Stimulated activated CD4-positive, alpha-beta T cell treated with anti-CD3 and anti-CD28 coated beads, Interleukin-15, amount 100 ng/mL, for 48 hours (primary cell): ENCODE results near the gene NFX1.
"Not testable (repeated sequence)": the region's sequence is repeated elsewhere in the genome, so short reads cannot be mapped to it uniquely, and the experiment has no call there.

Experiments
- DNase-seq, 2 donors: peaks; one replicate each; pipeline ENCODE4 v3.0.0-alpha.2; 2020; ENCODE audit warnings: low read depth in 2 of 2

The NFX1 gene

GRCh38 chr9:33388110-33388994 lies 98.0 kb downstream of the NFX1 start:
- DNase-seq: no peak

- DNase-seq: not testable (repeated sequence)
Observed at GRCh38 chr9:33391111-33391771, 100.9 kb downstream of the NFX1 start.

- not testable (repeated sequence) for DNase-seq
Observed at GRCh38 chr9:33392591-33393021, 102.3 kb downstream of the NFX1 start.

DNA sequence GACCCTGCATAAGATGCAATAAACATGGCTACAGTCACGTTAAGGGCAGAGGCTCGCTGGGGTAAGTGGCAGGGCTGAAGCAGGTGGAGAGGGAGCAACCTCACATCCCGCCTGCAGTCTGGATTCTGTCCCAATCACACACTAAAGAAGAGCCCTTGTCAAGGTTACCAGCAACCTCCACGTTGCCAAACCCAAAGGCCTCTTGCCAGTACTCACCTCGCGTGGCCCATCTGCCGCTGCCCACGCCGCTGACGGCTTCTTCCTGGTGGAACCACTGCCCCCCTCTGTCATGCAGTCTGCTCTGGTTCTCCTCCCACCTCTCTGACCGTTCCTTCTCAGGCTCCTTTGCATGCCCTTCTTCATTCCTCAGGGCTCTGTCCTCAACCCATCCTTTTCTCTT lies 103.3 kb downstream of the NFX1 start:
- DNase-seq: no peak

DNA sequence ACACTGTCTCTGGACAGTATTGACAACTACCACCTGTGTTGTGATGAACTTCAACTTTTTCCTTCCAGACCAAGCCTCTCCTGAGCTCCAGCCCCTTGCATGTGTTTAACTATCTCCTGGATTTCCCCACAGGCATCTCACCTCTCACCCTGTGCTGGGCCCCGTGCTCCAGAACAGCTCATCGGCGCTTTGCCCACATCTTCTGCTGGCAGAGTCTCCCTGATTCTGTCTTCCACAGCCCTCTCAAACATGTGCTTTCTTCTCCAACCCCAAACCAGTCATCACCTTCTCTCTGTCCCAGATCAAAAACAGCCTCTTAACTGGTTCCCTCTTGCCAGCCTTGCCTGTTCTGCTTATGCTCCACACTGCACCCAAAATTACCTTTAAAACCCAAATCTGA lies 103.7 kb downstream of the NFX1 start:
- DNase-seq: not testable (repeated sequence)

GRCh38 chr9:33395159-33395879 lies 105.0 kb downstream of the NFX1 start:
- DNase-seq: not testable (repeated sequence)

- not testable (repeated sequence) for DNase-seq
Observed at GRCh38 chr9:33397801-33398200, 107.5 kb downstream of the NFX1 start.

DNA sequence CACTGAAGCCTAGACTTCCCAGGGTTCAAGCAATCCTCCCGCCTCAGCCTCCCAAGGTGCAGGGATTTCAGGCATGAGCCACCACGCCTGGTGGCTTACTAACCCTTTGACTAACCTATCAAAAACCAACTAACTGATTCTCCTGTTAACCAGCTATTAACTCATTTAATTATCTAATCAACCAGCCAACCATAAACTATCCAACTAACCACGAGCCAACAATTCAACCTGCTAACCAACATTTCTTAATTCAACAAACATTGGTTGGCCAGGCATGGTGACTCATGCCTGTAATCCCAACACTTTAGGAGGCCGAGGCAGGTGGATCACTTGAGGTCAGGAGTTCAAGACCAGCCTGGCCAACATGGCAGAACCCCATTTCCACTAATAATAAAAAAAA lies 108.7 kb downstream of the NFX1 start:
- not testable (repeated sequence) for DNase-seq

DNA sequence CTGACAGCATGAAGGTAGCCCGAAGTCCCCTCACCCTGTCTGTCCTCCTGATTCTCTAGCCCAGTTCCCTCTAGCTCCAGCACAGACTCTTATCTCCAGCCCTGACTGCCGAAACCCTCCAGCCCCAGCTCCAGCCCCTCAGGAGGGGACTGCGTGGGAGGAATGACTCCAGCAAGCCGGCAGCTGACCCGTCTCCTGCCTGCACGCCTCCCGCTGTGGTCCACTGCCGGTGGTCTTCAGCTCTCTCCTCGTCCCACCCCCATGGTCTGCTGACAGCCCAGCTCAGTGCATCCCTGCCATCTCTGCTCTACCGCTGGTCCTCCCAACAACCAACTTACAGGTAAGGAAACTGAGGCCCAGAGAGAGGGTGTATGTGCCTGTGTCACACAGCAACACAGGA lies 111.5 kb downstream of the NFX1 start:
- not testable (repeated sequence) for DNase-seq

DNA sequence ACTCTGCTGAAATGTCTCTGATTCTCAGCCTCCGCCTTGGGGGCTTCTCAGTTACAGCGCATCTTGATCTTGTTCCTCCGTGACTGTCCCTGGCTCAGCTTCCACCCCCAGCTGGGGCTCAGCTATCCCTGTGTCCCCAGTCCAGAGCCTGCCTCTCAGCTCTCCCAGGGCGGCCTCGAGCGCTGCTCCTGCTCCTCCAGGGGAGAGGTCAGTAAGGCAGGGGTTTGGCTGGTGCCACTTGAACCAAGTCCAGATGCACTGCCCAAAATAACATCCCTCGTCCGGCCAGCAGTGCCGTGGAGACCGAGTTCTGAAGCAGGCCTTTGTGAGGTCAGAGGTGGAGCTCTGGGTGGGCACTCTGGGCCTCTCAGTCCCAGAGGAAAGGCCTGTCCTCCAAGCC lies 112.1 kb downstream of the NFX1 start, which contains the start of gene AQP7:
TSS of gene AQP7 (minus strand) at position 198 of the 400 bp plus-strand sequence. CDS start 1,306 bp downstream, outside the sequence.
- DNase-seq: not testable (repeated sequence)

GRCh38 chr9:33403941-33404787 lies 113.8 kb downstream of the NFX1 start:
- no peak for DNase-seq

- no peak for DNase-seq
Observed at GRCh38 chr9:33404788-33405362, 114.6 kb downstream of the NFX1 start.

GRCh38 chr9:33407061-33407460 lies 116.7 kb downstream of the NFX1 start:
- no peak for DNase-seq

GRCh38 chr9:33408087-33408486 lies 117.8 kb downstream of the NFX1 start:
- DNase-seq: no peak

GRCh38 chr9:33414268-33414667 lies 124.0 kb downstream of the NFX1 start:
- no peak for DNase-seq

GRCh38 chr9:33414889-33415500 lies 124.7 kb downstream of the NFX1 start:
- no peak for DNase-seq

DNA sequence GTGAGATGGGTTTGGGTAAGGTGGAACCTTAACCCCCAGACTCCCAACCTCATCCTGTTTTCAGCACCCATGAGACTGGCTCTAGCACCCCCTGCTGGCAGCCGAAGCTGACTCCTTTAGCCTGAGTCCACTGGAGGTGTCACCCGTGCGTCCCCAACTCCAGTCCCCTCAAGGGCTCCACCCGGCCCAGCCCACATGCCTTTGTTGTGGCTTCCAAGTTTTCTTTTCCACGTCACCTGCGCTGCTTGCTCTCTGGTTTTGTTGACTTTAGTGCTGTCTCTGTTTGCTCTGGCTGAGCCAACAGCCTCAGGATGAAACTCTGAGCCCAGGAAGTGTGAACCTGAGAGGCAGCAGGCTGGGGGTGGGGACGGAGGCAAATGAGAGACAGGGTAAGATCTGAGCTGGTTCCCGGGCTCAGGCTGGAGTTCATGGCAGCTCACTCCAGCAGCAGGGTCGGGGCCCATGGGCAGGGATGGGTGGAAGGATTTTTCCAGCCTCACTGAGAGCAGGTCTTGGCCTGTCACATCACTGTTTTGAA lies 125.3 kb downstream of the NFX1 start:
- DNase-seq: peak; percentile 89 to 92

DNA sequence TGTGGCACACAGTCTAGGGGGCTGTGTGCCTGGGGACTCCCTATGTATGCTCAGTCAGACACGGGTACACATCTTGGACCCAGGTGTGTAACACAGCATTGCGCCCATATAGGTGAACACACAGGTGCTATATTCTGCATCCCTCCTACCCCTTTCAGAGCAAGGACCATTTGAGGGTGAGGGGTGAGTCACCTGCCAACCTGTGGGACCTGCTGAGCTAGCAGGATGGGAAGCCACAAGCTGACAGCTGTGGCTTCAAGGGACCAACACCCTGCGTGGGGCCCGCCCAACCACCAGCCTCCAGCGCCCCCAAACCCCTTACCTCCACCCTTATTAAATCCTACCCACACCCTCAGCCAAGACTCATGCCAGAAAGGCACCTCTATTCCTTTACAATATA lies 126.7 kb downstream of the NFX1 start:
- no peak for DNase-seq

- no peak for DNase-seq
Observed at GRCh38 chr9:33418090-33418489, 127.8 kb downstream of the NFX1 start.

- DNase-seq: no peak
Observed at GRCh38 chr9:33419708-33420303, 129.5 kb downstream of the NFX1 start.
